DMS79 (cell line): ENCODE results near the gene EIF5B.
"Not testable (repeated sequence)": the region's sequence is repeated elsewhere in the genome, so short reads cannot be mapped to it uniquely, and the experiment has no call there.

ENCODE experiments used
- DNase-seq: peaks from one replicate; lab custom pipeline; 2025; lab: John Stamatoyannopoulos, UW

The EIF5B gene

GRCh38 chr2:99365661-99366060, 28.5 kb downstream of the EIF5B start:
- no peak for DNase-seq

DNA sequence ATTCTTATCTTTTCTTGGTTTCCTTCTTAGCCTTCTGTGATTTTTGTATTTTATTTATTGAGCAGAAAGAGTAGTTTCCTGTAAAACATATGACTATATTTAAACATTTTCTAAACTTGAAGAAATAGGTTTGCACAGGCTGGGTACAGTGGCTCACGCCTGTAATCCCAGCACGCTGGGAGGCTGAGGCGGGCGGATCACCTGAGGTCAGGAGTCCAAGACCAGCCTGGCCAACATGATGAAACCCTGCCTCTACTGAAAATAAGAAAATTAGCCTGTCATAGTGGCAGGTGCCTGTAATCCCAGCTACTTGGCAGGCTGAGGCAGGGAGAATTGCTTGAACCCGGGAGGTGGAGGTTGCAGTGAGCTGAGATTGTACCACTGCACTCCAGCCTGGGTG, 31.7 kb downstream of the EIF5B start:
- not testable (repeated sequence) for DNase-seq

DNA sequence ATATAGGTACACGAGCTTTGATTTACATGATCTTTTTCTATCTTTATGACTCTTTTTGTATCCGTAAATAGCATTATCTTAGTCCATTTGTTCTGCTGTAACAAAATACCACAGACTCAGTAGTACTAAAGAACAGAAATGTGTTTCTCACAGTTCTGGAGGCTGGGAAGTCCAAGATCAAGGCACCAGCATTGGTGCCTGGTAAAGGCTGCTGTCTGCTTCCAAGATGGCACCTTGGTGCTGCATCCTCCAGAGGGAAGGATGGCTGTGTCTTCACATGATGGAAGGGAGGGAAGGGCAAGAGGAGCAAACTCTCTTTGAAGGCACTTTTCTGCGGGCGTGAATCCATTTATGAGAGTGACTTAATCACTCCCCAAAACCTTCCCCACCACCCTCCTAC, 36.0 kb downstream of the EIF5B start:
- no peak for DNase-seq

- DNase-seq: no peak
These were observed 37.6 kb downstream of the EIF5B start for GRCh38 chr2:99374747-99375146.

- no peak for DNase-seq
These were observed 39.2 kb downstream of the EIF5B start for GRCh38 chr2:99376254-99376864.

DNA sequence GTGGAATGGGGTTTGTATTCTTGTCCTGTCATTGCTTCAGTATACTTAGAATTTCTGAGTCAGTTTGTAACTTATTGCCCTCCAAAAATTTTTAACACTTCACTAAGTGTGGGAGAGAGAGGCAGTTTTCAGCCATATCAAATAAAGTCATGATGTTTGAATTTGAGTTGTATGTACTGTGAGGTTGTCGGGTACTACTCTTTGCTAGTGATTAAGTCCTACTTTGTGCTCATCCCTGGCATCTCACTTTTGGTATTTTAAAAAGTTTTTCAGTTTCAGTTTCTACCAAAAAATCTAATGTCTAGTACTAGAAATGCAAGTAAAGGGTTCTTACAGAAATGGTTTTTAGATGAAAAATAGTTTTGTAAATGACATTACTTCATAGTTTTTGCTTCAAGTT, 40.7 kb downstream of the EIF5B start:
- no peak for DNase-seq

DNA sequence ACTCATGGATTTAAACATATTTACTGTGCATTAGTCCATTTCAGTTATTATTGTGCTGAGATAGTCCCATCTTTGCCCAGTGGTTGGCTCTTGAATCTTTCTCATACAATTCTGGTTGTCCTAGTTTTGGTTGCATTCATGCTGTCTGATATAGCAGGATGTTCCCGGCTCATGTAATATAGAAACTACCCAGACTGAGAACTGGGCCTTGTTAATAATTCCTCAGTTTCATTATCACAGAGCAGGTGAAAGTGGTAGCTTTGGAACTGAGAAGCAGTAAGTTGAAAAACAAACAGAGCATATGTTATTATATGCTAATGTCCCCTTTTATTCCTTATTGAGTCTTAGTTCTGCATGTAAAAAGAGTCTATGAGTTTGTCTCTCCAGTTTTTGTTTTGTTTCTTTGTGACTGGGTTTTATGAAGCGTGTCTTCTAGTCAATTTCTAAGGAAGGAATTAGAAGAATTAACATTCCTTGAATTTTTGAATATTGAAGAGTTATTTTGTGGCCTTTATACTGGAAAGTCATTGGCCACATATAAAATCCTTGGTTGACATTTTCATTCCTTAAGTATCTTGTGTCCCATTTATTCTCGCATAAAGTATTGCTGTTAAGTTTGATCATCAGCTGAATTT, 43.3 kb downstream of the EIF5B start:
- no peak for DNase-seq

GRCh38 chr2:99382143-99382542, 45.0 kb downstream of the EIF5B start:
- DNase-seq: no peak

DNA sequence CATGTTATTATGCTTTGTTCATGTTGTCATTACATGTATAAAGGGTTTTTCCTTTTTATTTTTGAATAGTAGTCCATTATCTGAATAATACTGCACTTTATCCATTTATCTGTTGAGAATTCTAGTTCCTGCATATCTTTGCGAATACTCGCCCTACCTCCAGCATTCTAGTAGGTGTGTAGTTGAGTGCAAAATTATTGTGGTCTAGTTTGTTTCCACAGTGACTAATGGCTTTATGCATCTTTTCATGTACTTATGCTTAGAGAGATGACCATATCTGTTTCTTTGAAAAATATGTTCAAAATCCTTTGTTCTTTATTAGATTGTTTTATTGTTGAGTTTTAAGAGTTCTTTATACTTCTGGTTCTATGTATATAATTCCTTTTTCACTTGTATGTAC, 48.8 kb downstream of the EIF5B start:
- DNase-seq: no peak

GRCh38 chr2:99388892-99389291, 51.7 kb downstream of the EIF5B start:
- DNase-seq: no peak

DNA sequence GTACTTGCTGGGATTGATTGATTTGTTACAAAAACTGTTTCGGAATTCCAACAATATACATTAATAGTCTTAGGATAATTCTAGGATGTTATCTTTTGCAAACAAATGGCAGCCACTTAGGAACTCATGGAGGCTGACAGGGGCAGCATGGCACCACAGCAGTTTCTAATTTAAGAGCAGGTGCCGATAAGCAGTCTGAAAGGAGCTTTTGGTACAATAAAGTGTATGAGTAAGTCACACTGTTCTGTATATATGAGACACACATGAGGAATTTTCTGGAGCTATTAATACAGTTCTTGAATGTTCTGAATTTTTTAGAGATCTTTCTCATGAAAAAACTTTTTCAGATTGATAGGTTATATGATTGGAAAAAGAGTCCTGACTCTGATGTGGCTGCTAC, 52.2 kb downstream of the EIF5B start:
- no peak for DNase-seq

DNA sequence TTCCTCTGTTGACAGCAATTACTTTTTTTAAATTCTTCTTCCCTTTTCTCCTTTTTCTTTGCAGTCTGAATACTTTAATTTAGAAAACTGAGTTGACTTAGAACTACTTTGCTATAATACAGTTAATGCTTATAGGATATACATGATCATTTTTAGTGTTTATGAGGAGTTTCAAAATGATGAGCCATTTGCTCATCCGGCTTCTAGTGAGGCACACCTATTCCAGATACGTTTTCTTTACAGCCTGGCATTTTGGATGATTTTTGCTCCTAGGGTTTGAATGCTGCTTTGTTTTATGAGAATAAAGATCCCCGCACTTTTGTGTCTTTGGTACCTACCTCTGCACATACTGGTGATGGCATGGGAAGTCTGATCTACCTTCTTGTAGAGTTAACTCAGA, 52.8 kb downstream of the EIF5B start:
- no peak for DNase-seq

DNA sequence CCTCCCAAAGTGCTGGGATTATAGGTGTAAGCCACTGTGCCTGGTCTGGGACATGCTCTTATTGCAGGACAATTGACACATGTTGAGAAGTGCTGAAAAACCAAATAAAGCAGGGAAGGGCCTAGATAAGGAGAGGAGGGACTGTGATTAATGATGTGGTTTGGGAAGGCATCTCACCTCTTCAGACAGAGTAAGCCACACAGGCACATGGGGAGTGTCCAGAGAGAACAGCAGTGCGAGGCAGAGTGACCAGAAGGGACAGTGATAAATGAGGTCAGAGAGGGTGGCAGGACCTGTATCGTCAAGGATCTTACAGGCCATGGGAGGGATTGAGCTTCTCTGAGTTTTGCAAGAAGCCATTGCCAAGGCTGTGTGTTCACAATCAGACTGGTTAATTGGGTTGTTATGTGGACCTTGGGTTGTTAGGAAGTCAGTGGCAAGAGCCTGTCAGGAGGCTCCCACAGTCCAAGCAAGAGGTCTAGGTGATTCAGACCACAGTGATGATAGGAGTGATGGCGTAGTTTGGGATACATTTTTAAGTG, 58.5 kb downstream of the EIF5B start:
- no peak for DNase-seq

DNA sequence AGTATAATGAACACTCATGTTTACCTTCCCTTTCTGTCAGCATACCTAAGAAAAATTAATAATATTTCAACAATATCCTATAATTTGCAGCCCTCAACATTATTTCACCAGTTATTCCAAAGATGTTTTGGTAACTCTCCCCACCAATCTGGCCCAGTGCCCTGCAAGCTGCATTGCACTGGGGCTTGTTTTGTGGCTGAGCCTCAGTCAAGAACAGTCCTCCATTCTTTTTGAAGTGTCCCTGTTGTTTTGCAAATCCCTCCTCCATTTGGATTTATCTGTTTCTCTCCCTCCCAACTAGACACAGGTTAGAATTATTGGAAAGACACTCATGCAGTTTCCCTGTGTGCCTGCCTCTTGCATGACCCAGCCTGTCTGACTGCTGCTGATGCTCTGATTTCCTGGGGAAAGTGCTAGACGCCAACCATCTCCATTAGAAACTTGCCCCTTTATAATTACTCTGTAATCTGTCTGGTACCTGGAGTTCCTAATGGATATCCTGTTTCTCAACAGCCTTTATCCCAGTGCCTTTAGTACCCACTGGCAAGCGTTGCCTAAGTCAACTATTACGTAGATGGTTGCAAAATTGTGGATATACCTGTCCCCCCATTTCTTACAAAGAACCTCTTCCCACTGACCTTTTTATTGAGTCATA, 60.2 kb downstream of the EIF5B start:
- DNase-seq: no peak

- DNase-seq: no peak
These were observed 61.1 kb downstream of the EIF5B start for GRCh38 chr2:99398303-99398702.

DNA sequence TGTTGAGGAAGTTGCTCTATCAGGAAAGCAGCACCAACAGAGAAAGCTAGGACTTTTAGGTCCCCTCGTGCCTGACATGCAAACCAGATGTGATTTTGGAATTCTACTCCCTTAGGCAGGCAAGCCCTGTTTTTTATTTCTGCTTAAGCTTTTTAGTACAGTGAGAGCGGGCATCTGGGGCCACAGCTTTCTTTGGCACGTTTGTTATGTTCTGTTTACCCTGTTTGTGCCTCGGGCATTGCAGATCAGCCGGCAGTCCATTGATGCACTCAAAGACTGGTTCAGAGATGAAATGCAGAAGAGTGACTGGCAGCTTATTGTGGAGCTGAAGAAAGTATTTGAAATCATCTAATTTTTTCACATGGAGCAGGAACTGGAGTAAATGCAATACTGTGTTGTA, 61.9 kb downstream of the EIF5B start:
- DNase-seq: no peak

DNA sequence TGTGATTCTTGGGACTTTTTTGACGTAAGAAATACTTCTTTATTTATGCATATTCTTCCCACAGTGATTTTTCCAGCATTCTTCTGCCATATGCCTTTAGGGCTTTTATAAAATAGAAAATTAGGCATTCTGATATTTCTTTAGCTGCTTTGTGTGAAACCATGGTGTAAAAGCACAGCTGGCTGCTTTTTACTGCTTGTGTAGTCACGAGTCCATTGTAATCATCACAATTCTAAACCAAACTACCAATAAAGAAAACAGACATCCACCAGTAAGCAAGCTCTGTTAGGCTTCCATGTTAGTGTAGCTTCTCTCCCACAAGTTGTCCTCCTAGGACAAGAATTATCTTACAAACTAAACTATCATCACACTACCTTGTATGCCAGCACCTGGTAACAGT, 62.6 kb downstream of the EIF5B start:
- DNase-seq: no peak

GRCh38 chr2:99401841-99402240, 64.7 kb downstream of the EIF5B start:
- no peak for DNase-seq

DNA sequence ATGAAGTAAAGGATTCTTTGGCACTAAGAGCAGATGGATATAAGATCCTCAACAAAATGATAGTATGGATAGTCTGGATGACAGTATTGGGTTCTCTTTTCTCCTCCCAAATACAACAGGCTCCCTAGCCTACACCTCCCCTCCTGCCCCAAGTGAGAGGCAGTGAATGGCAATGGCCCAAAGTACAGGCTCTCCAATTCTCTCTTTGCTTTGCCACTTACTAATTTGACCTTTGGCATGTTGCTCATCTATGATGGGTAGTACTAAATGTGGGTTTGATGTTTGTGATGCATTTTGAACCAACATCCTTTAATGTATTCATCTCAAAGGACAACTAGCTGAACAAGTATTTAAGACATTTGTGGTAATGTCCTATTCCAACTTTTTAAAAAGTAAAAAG, 65.9 kb downstream of the EIF5B start:
- no peak for DNase-seq

DNA sequence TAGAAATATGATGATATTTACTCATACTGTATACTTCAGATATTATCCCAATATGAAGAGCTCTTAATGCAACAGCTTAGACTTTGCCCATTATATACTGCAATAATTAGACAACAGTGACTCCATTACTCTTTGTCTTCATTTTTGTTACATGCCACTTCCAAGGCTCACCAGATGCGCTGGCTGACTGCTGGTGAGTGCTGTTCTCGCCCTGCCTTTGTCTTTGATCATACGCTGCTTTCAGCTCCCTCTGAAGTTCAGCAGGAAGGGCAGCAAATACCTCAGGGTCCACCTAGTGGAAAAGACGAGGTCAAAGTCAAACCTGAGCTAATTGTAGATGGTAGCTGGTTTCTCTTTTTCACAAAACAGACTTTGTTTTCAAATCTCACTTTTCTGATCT, 66.3 kb downstream of the EIF5B start:
- DNase-seq: no peak

GRCh38 chr2:99404039-99404796, 67.0 kb downstream of the EIF5B start:
- DNase-seq: no peak

GRCh38 chr2:99404797-99405669, 67.8 kb downstream of the EIF5B start:
- no peak for DNase-seq
